H1 (cell line): ENCODE measurements around the gene SEMA3C. TPM values are rescaled to one million over a fixed set of nuclear protein-coding genes. Genes with fewer than 3 reads are reported as not detected.
A peak's percentile ranks its signal among the peaks of the same experiment; 100 is the strongest.

Experiments used
- CTCF ChIA-PET: fragments of 300-600 bp; sonication (Branson Sonifier 250); formaldehyde crosslinking; loops from one replicate; lab custom pipeline; 2021; ENCODE audit not compliant: partially characterized antibody; lab: Charles Lee
- POLR2A ChIA-PET: fragments of 300-600 bp; sonication (Branson Sonifier 250); formaldehyde crosslinking; loops from one replicate; lab custom pipeline; 2021; ENCODE audit warnings: inconsistent platforms; ENCODE audit not compliant: partially characterized antibody; lab: Charles Lee
- DNase-seq, 2 experiments: peaks; one replicate each; pipeline versions ENCODE4 v3.0.0 to v3.0.0-alpha.2; 2010 to 2022; ENCODE audit warnings: low spot score in 2 of 2, low read depth in 1 of 2, mixed read lengths in 1 of 2
- FAIRE-seq: peaks from 2 replicates; lab custom pipeline; 2011; peaks lifted over from hg19 to GRCh38; lab: Jason Lieb, UNC
- H2AFZ ChIP-seq: 2 replicates; pipeline ENCODE4 v1.8.1; 2012; ENCODE audit warnings: low read length, inconsistent platforms
- H2AK5ac ChIP-seq: 2 replicates; pipeline ENCODE4 v1.6.1; 2013; ENCODE audit warnings: low read depth, low read length
- H2BK120ac ChIP-seq: replicated peaks from 2 replicates; pipeline ENCODE3; 2013; ENCODE audit warnings: low read depth, low read length, inconsistent platforms
- H2BK12ac ChIP-seq: 2 replicates; pipeline ENCODE4 v1.6.1; 2013; ENCODE audit warnings: low read depth, low read length
- H2BK15ac ChIP-seq: 2 replicates; pipeline ENCODE4 v1.6.1; 2013; ENCODE audit warnings: low read length
- H2BK20ac ChIP-seq: 2 replicates; pipeline ENCODE4 v1.6.1; 2013; ENCODE audit warnings: low read length
- H2BK5ac ChIP-seq: 2 replicates; pipeline ENCODE4 v1.6.1; 2013; ENCODE audit warnings: low read depth, low read length
- H3K14ac ChIP-seq: 2 replicates; pipeline ENCODE4 v1.6.1; 2013; ENCODE audit warnings: inconsistent platforms; ENCODE audit not compliant: insufficient read length
- H3K18ac ChIP-seq: 2 replicates; pipeline ENCODE4 v1.6.1; 2013; ENCODE audit warnings: low read length; ENCODE audit errors: extremely low read depth
- H3K23ac ChIP-seq: 2 replicates; pipeline ENCODE4 v1.6.1; 2013; ENCODE audit warnings: inconsistent platforms; ENCODE audit not compliant: insufficient read length
- H3K23me2 ChIP-seq: 2 replicates; pipeline ENCODE4 v1.6.1; 2013; ENCODE audit warnings: low read depth, low read length
- H3K27ac ChIP-seq: 2 replicates; pipeline ENCODE4 v1.6.1; 2011; ENCODE audit warnings: low read depth, low read length, inconsistent platforms
- H3K27me3 ChIP-seq, 4 experiments: replicated peaks in 1 of 4; 1 replicate in 1 of 4; 2 replicates in 3 of 4; pipeline versions ENCODE4 v1.6.1 to v1.8.1; 2011 to 2013; ENCODE audit warnings: low read length in 3 of 4, mild to moderate bottlenecking in 3 of 4, inconsistent platforms in 2 of 4, mixed read lengths in 2 of 4, moderate library complexity in 1 of 4; ENCODE audit not compliant: control insufficient read depth in 3 of 4, insufficient read depth in 3 of 4; ENCODE audit errors: extremely low read depth in 1 of 4
- H3K36me3 ChIP-seq, 4 experiments: 2 replicates each; pipeline versions ENCODE4 v1.6.1 to v1.8.1; 2011 to 2013; ENCODE audit warnings: mild to moderate bottlenecking in 4 of 4, low read length in 3 of 4, moderate library complexity in 2 of 4, control low read depth in 1 of 4, inconsistent platforms in 1 of 4; ENCODE audit not compliant: insufficient read depth in 4 of 4, control insufficient read depth in 2 of 4
- H3K4ac ChIP-seq: replicated peaks from 2 replicates; pipeline ENCODE3; 2013; ENCODE audit warnings: low read length, low read depth, mixed read lengths, inconsistent platforms; ENCODE audit not compliant: insufficient read length
- H3K4me1 ChIP-seq, 4 experiments: replicated peaks in 1 of 4; 1 replicate in 1 of 4; 2 replicates in 3 of 4; pipeline versions ENCODE4 v1.6.1 to v1.8.1; 2011 to 2013; ENCODE audit warnings: low read length in 3 of 4, inconsistent platforms in 2 of 4, mixed read lengths in 1 of 4; ENCODE audit not compliant: insufficient read depth in 4 of 4, control insufficient read depth in 3 of 4
- H3K4me2 ChIP-seq, 2 experiments: 2 replicates each; pipeline versions ENCODE4 v1.6.1 to v1.8.1; 2011 to 2013; ENCODE audit warnings: low read depth in 2 of 2, low read length in 2 of 2, control low read depth in 1 of 2, inconsistent platforms in 1 of 2, mild to moderate bottlenecking in 1 of 2; ENCODE audit not compliant: insufficient read depth in 1 of 2
- H3K4me3 ChIP-seq, 4 experiments: fragments of 200-600, 300-600 bp in 1 of 4; sonication (generic), shearing (Covaris generic), sonication (Bioruptor Twin) in 1 of 4; 2 replicates each; pipeline versions ENCODE4 v1.5.1 to v1.8.1; 2011 to 2016; ENCODE audit warnings: low read length in 4 of 4, low read depth in 3 of 4, control low read depth in 2 of 4, inconsistent platforms in 2 of 4, mild to moderate bottlenecking in 2 of 4, mixed read lengths in 1 of 4, moderate library complexity in 1 of 4; ENCODE audit not compliant: insufficient read depth in 2 of 4; ENCODE audit errors: extremely low read depth in 1 of 4
- H3K56ac ChIP-seq: replicated peaks from 2 replicates; pipeline ENCODE3; 2013; ENCODE audit warnings: low read depth, mild to moderate bottlenecking, mixed read lengths, low read length, inconsistent platforms; ENCODE audit not compliant: insufficient read length
- H3K79me1 ChIP-seq: 2 replicates; pipeline ENCODE4 v1.6.1; 2013; ENCODE audit warnings: low read depth, low read length, control low read depth
- H3K79me2 ChIP-seq, 2 experiments: 2 replicates each; pipeline versions ENCODE4 v1.6.1 to v1.8.1; 2012 to 2013; ENCODE audit warnings: low read length in 2 of 2, mild to moderate bottlenecking in 2 of 2, inconsistent platforms in 1 of 2; ENCODE audit not compliant: insufficient read depth in 2 of 2, control insufficient read depth in 1 of 2
- H3K9ac ChIP-seq, 4 experiments: replicated peaks in 1 of 4; 1 replicate in 1 of 4; 2 replicates in 3 of 4; pipeline versions ENCODE4 v1.6.1 to v1.8.1; 2011 to 2013; ENCODE audit warnings: low read depth in 3 of 4, low read length in 3 of 4, control low read depth in 2 of 4, mild to moderate bottlenecking in 2 of 4, moderate library complexity in 2 of 4, inconsistent platforms in 1 of 4; ENCODE audit errors: extremely low read depth in 1 of 4
- H3K9me3 ChIP-seq, 2 experiments: 2 replicates each; pipeline versions ENCODE4 v1.6.1 to v1.8.1; 2012 to 2013; ENCODE audit warnings: mild to moderate bottlenecking in 2 of 2, moderate library complexity in 2 of 2, control low read depth in 1 of 2, inconsistent platforms in 1 of 2, low read depth in 1 of 2, low read length in 1 of 2, mixed read lengths in 1 of 2; ENCODE audit not compliant: insufficient read depth in 2 of 2
- H4K20me1 ChIP-seq, 2 experiments: replicated peaks in 1 of 2; 2 replicates each; pipeline versions ENCODE3 to v1.8.1; 2011 to 2013; ENCODE audit warnings: inconsistent platforms in 2 of 2, low read length in 2 of 2, mild to moderate bottlenecking in 1 of 2; ENCODE audit not compliant: insufficient read depth in 2 of 2, control insufficient read depth in 1 of 2
- H4K5ac ChIP-seq: 2 replicates; pipeline ENCODE4 v1.6.1; 2013; ENCODE audit warnings: low read length, low read depth, mixed read lengths, inconsistent platforms; ENCODE audit not compliant: insufficient read length
- H4K8ac ChIP-seq: 2 replicates; pipeline ENCODE4 v1.8.0; 2013; ENCODE audit warnings: mild to moderate bottlenecking, moderate library complexity, low read length, inconsistent platforms; ENCODE audit not compliant: insufficient read depth; ENCODE audit errors: extremely low read depth
- H4K91ac ChIP-seq: replicated peaks from 2 replicates; pipeline ENCODE3; 2013; ENCODE audit warnings: low read length, mixed read lengths, inconsistent platforms; ENCODE audit not compliant: insufficient read length
- CHD2 ChIP-seq: IDR thresholded peaks from 2 replicates; pipeline ENCODE4 v1.6.1; 2012; ENCODE audit warnings: low read length, improper control_type of control experiment
- CREB1 ChIP-seq: IDR thresholded peaks from 2 replicates; pipeline ENCODE4 v1.6.1; 2012; ENCODE audit warnings: inconsistent platforms
- JUND ChIP-seq: IDR thresholded peaks from 2 replicates; pipeline ENCODE4 v1.6.1; 2011; ENCODE audit warnings: mild to moderate bottlenecking, improper control_type of control experiment, low read length
- USF2 ChIP-seq: IDR thresholded peaks from 2 replicates; pipeline ENCODE4 v1.6.1; 2011; ENCODE audit warnings: low read length, improper control_type of control experiment
- WGBS, 2 experiments: shearing (Covaris generic) in 1 of 2; methylation state at CpG; one replicate each; pipeline versions ENCODE4 v1.1.6 to v1.1.7; 2013 to 2015; ENCODE audit warnings: low lambda C conversion rate in 2 of 2, mixed read lengths in 2 of 2, inconsistent platforms in 1 of 2, low coverage in 1 of 2, missing lambda C conversion rate in 1 of 2; ENCODE audit not compliant: insufficient replicate concordance in 2 of 2, insufficient coverage in 1 of 2, insufficient read length in 1 of 2; ENCODE audit errors: extremely low coverage in 1 of 2, missing lambda C conversion rate in 1 of 2; 5-methylcytosine and 5-hydroxymethylcytosine counted together
- polyA plus RNA-seq, 7 experiments: library from polyadenylated mRNA; depleted of rRNA in 3 of 7; stranded (reverse) in 5 of 7; unstranded in 2 of 7; fragments of >200 nt in 5 of 7; fragments of 200-250 nt in 2 of 7; gene quantifications; 1 replicate in 5 of 7; 2 replicates in 1 of 7; 4 replicates in 1 of 7; pipeline versions ENCODE4 v1.2.1 to v1.2.3, GENCODE V29; 2011 to 2013; ENCODE audit warnings: missing spikeins in 2 of 7, mixed read lengths in 2 of 7
- total RNA-seq: library from RNA; stranded (reverse); fragmentation: NEBNext Ultra II Directional; extraction: Animal tissue kit (Norgen Biotek cat#: 25700); gene quantifications from 2 replicates; pipeline ENCODE4 v1.2.1, GENCODE V29; 2021

SEMA3C gene
- total and polyA plus RNA-seq, 2 of the 8 experiments (the other 6 are each of a cell fraction or from before 2014, with no cell fraction given): 0.15 to 1.4 TPM

GRCh38 chr7:80764132-80764531 is 154.7 kb downstream of the SEMA3C start:
- no peak overlapping the region for H3K18ac ChIP-seq
- no peak overlapping the region for H3K56ac ChIP-seq
- H2BK5ac ChIP-seq: no peak overlapping the region
- no peaks in the 10 kb centered on the region for H3K9me3 ChIP-seq
- H4K8ac ChIP-seq: no peak overlapping the region
- WGBS, 2 experiments: 6% methylated on average over 2 of the region's 2 CpGs; no CpG with 5 or more reads in 1 of the 2 experiments
- peak; percentile 98 for FAIRE-seq
- peak overlapping the region; percentile 5 to 36; a peak in 2 of 4 replicates for H3K4me2 ChIP-seq
- no peak overlapping the region for H2BK120ac ChIP-seq
- H2BK12ac ChIP-seq: no peak overlapping the region
- no peak overlapping the region for H3K27ac ChIP-seq
- H3K27me3 ChIP-seq: peaks cover 4 to 10% (median 8%) of the 10 kb centered on the region in 4 experiments; a peak in 4 of 7 replicates
- no peak overlapping the region for H3K4ac ChIP-seq
- H3K23me2 ChIP-seq: no peaks in the 10 kb centered on the region
- H3K79me1 ChIP-seq: no peaks in the 10 kb centered on the region
- H3K14ac ChIP-seq: no peak overlapping the region
- no peak overlapping the region for H2AFZ ChIP-seq
- ChIA-PET CTCF (interaction anchor here (1.1 kb wide), 1 partner anchor 32 kb away, joined by 4 read pairs; no protein-coding TSS in a partner anchor), POLR2A (interaction anchor here (0.6 to 1.3 kb wide), 3 partner anchors 13 to 241 kb away, joined by 3 read pairs; no protein-coding TSS in a partner anchor)
- H3K4me3 ChIP-seq: no peak overlapping the region; a peak in 1 of 8 replicates
- no peak overlapping the region for H2BK20ac ChIP-seq
- no peak overlapping the region for H4K5ac ChIP-seq
- peaks cover 0 to 8% (median 1%) of the 10 kb centered on the region in 4 experiments; a peak in 2 of 7 replicates for H3K4me1 ChIP-seq
- H2AK5ac ChIP-seq: no peak overlapping the region
- H3K36me3 ChIP-seq: no peaks in the 10 kb centered on the region
- H4K20me1 ChIP-seq: no peaks in the 10 kb centered on the region
- H2BK15ac ChIP-seq: no peak overlapping the region
- H4K91ac ChIP-seq: no peak overlapping the region
- no peak overlapping the region for H3K23ac ChIP-seq
- no peaks in the 10 kb centered on the region for H3K79me2 ChIP-seq
- no peak overlapping the region for H3K9ac ChIP-seq
- DNase-seq: peak in 1 of 2 experiments; percentile 63
- no peak for TF ChIP-seq USF2
- peak; percentile 26; the same call in 1 of the 2 replicates for TF ChIP-seq CREB1
- TF ChIP-seq CHD2: peak; percentile 27; the same call in 1 of the 2 replicates
- TF ChIP-seq JUND: 0 out of 2 replicates have a peak, but pooled peaks have one; percentile 24
